Putamen (tissue), 1 donor: ENCODE results near the gene CLDN22.
"Not testable (repeated sequence)": the region's sequence is repeated elsewhere in the genome, so short reads cannot be mapped to it uniquely, and the experiment has no call there.

ENCODE experiments used
- DNase-seq: peaks from one replicate; pipeline ENCODE4 v3.0.0-alpha.2; 2016; ENCODE audit warnings: low spot score

CLDN22 gene

DNA sequence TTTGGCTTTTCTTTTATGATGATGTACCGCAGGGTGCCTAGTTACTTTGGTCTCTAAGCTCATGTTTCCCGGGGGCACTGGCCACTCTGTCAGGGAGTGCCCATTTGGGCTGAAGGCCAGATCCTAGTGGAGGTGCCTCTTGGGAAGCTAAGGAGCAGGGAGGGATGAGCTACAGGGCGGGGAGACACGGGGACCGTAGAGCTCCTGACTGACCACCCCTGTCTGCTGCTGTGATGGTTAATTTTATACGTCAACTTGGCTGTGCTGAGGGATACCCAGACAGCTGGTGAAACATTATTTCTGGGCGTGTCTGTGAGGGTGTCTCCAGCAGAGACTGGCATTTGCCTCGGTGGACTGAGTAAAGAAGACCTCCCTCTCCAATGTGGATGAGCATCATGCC is 27.1 kb upstream of the CLDN22 start:
- DNase-seq = no peak

DNA sequence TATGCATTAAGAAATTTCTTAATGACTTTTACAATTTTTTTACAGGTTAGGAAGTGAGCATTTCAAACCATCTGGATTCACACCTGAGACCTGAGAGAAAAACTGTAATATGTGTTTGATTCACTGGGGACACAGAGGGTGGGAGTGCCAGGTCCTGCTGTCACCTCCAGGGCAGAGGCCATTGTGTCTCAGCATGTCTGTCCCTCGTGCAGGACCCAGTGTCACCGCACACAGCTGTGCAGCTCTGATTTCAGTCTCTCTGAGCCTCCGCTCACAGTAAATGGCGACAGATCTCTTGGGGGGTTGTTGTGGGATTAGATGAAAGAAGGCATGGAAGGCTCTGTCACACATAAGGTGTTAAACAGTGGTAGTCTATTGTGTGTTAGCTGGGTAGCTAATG is 25.2 kb upstream of the CLDN22 start:
- DNase-seq = no peak

DNA sequence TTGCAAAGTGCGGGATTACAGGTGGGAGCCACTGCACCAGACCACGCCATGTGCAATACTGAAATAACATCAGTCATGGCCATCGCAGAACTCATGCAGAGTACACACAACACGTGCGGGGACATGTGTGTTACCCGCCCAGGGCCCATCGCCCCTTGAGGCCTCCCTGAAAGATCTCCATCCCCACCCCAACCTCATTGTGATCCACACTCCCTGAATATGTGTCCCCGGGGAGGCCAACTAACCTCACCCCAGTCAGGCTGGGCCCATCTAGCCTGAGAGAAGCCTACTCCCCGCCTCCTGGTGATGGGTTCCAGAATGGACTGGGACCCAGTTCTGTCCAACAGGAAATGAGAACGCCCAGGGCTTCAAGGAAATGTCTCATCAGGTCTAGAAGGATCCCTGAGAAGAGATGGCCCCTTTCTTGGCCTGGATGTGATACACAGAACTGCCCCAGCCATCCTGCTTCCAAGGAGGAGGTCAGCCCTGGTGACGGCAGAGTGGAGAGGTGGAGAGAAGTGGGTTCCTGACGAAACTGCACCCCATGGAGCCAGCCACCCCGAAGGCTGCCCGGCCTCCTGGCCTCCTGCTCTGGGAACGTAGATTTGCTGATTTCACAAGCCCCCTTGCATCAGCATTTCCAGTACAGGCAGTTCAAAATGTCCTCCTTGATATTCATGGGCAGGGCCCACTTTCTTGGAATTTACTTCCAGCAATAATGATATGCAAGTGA is 24.6 kb upstream of the CLDN22 start:
- no peak for DNase-seq

DNA sequence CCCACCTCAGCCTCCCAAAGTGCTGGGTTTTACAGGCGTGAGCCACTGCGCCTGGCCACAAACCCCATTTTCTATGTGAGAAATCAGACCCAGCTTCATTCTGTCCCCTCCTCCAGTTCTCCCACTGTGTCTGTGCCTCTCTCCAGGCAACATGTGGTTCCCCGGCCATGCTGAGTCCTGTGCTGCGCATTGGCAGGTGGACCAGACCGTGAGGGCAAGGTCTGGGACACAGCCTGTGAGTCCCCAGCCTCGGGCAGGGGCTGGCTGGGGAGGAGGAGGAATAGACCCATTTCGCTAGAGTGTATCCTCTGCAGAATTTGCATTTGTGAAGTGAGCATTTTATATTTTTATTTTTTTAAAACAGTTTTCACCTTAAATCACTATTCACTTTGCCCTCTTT is 23.7 kb upstream of the CLDN22 start:
- no peak for DNase-seq

GRCh38 chr4:183342541-183343533 is 22.8 kb upstream of the CLDN22 start:
- DNase-seq = no peak

DNA sequence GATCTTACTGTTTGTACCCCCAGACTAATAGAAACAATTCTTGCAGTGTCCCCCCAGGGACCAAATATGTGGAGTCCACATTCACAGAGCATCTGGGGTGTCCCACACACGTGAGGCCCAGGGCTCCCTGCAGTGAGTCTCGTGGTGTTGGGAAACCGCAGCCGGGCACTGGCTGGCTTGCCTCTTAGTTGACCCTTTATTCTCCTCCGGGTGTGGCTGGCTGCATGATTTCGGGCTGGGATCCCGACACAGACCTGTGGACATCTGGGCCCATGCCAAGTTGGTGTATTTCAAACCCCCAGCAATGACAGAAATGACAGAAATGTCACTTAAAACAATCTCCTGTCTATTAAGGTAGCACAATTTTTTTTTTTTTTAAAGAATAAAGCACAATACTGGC is 17.8 kb upstream of the CLDN22 start:
- no peak for DNase-seq

GRCh38 chr4:183337349-183337748 is 17.3 kb upstream of the CLDN22 start:
- DNase-seq = no peak

- DNase-seq = no peak
Measured at GRCh38 chr4:183335369-183335940, 15.4 kb upstream of the CLDN22 start.

- DNase-seq = no peak
Measured at GRCh38 chr4:183333983-183334382, 13.9 kb upstream of the CLDN22 start.

DNA sequence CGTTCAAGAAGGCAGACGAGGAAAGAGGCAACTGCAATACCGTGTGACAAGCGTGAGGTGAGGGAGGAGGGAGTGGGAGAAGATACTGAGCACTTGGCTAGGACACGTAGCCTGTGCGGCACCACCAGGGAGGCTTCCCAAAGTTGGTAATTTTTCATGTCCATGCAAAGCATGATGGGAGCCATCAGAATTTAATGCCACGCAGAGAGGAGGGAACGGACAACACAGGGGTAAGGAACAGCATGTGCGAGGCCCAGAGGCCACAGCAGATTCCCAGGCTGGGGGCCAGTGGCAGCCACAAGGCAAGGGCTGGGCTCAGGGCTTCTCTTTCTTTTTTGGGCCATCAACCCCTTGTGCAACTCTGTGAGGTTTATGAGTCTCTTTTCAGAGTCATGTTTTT is 13.1 kb upstream of the CLDN22 start:
- DNase-seq = no peak

GRCh38 chr4:183332447-183332846 is 12.4 kb upstream of the CLDN22 start:
- no peak for DNase-seq

DNA sequence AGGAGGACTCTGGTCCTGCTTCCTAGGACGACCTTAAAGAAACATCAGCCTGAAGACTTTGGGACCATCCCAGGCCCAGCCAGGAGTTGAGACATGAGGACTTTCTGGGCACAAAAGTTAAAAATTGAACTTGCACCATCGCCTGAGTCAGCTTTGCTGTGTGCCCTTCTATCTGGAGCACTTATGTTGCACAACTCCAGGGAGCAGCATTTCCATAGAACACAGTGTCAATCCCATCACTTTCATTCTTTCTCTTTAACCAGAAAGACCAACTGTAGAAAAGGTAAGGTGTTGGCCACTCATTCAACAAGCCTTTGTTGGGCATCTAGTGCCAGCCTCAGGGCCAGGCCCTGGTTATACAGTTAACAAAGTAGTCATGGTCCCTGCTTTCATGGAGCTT is 10.8 kb upstream of the CLDN22 start:
- no peak for DNase-seq

DNA sequence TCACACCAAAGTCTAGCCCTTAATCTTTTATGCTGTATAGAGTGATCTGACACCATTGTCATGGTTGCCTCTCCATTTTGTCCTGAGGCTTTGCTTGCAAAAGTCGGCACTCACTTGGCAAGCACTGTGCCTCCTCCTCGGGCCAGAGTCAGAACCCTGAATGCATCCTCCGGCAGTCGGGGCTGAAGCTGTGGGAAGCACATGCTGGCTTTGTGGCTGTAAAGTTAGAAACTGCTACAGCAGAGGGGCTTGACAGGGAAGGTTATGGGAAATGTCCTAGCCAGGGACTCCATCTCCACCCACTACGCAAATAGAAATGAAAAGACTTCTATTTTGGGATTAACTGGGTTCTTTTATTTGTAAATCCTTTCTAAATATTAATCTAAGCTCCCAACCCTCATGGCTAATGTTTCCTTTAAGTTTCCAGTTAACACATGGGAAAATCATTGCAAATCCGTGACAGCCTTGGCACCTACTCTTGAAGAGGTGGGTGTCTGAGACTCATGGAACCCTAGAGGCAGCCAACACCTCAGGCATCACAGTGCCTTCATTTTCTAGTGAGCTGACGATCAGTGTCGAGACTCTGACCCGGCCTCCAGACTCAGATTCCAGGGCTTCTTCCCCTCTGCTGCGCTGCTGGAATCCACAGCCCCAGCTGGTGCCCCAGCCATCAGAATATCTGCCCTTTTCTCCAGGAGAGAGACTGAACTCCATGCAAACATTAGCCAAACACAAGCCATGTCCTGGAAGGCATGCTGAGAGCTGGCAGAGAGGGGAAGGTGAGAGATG is 10.1 kb upstream of the CLDN22 start:
- no peak for DNase-seq

GRCh38 chr4:183329244-183329643 is 9.2 kb upstream of the CLDN22 start:
- no peak for DNase-seq

GRCh38 chr4:183328832-183329231 is 8.8 kb upstream of the CLDN22 start:
- DNase-seq = no peak

- DNase-seq = no peak
Measured at GRCh38 chr4:183327827-183328226, 7.8 kb upstream of the CLDN22 start.

- no peak for DNase-seq
Measured at GRCh38 chr4:183326853-183327252, 6.8 kb upstream of the CLDN22 start.

GRCh38 chr4:183326387-183326786 is 6.3 kb upstream of the CLDN22 start:
- not testable (repeated sequence) for DNase-seq

GRCh38 chr4:183324619-183325018 is 4.5 kb upstream of the CLDN22 start:
- no peak for DNase-seq

DNA sequence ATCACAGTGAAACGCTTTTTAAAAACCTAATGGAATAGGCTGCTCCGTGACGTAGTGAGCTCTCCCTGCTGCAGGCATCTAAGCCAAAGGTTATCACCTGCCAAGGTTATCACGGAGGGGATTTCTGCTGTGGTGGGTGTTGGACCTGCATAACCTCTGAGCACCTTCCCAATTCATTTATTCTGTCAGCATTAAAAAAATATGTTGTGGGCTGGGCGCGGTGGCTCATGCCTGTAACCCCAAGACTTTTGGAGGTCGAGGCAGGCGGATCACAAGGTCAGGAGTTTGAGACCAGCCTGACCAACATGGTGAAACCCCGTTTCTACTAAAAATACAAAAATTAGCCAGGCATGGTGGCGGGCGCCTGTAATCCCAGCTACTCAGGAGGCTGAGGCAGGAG is 4.0 kb upstream of the CLDN22 start:
- not testable (repeated sequence) for DNase-seq

DNA sequence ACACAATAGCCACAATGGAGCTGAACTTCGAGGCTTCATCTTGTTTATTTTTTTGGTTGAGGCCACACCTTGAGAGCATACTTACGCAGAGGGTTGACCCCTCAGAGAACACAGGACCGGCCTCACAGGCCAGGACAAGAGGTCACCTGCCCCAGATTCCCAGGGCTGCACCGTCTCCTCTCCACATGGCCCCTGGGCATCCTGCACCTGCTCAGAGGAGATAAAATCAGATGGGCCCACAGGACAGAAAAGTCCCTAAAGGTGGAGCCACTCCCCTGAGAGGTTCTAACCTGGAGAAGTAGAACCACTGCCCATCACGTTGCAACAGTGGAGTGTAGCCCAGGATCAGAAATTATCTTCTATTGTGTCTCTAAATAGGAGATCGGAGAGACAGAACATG is 3.2 kb upstream of the CLDN22 start:
- no peak for DNase-seq

DNA sequence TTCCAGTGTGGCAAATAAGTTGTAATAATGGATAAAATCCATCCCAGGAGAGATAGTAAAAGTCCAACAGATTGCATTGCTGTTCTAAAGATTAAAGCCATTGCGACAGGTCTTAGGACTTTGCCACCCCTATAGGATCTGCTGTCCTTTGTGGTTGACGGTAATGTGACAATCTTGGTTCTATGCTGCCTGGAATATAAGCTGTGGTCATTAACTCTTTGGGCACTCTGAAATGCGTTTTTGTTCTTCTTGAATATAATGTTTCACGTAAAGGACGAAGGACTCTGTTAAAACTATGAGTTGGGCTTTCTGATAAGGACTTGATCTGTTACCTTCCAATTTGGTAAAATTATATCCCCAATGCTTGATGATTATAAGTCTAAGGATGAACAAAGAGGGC is 2.2 kb upstream of the CLDN22 start, which contains the start of gene CLDN24:
Gene CLDN24 (minus strand): TSS at position 101 of the 400 bp plus-strand sequence. CDS start 0 bp downstream, at position 101.
- no peak for DNase-seq
